Posterior cingulate gyrus (tissue), 11 donors: ENCODE measurements around the gene CFHR5.
"Not testable (repeated sequence)": the region's sequence is repeated elsewhere in the genome, so short reads cannot be mapped to it uniquely, and the experiment has no call there.

Experiments used
- DNase-seq, 10 donors: peaks; one replicate each; pipeline versions ENCODE4 v3.0.0 to v3.0.0-alpha.2; 2020 to 2021; ENCODE audit warnings: mixed read lengths in 3 of 10
- intact Hi-C: fragments of 100-400 bp; cut with DNase I; formaldehyde crosslinking; loops from one replicate; pipeline ENCODE4 v1.15.1; 2023

Gene CFHR5

DNA sequence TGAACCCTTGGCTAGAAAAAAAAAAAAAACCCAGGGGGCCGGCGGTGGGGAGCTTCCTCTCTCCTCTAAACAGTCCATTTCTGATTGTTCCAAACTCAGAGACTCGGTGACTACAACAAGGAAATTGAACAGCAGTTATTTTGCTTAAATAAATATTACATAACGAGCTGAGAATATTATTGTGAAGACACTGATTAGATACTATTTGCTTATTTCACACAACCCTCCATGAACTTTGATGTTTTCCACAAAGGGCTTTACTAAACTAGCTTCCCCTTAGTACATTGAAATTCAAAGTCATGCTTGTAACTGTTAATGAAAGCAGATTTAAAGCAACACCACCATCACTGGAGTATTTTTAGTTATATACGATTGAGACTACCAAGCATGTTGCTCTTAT is at the start of gene CFHR5:
Gene CFHR5, plus strand, starts transcription at position 279 of the 400 bp plus-strand sequence. Its CDS starts 109 bp downstream, at position 388.
- DNase-seq, result no peak
- intact Hi-C loops, result no loop called here

DNA sequence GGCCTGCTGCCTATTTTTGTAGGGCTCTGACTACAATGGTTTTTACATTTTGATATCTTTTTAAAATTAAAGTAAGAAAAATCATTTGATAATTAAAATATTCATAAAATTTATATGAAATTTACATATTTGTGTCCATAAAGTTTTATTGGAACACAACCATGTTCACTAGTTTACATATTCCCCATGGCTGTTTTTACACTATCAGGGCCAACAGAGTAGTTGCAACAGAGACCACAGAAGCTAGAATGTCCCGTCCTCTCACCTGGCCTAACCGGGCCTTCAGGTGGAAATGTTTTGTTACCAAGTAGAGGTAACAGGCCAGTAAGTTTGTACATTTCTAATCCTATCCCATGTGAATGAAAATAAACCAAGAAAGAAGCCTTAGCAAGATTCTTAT is 44.5 kb upstream of the CFHR5 start:
- DNase-seq, intact Hi-C loops: not testable (repeated sequence)

DNA sequence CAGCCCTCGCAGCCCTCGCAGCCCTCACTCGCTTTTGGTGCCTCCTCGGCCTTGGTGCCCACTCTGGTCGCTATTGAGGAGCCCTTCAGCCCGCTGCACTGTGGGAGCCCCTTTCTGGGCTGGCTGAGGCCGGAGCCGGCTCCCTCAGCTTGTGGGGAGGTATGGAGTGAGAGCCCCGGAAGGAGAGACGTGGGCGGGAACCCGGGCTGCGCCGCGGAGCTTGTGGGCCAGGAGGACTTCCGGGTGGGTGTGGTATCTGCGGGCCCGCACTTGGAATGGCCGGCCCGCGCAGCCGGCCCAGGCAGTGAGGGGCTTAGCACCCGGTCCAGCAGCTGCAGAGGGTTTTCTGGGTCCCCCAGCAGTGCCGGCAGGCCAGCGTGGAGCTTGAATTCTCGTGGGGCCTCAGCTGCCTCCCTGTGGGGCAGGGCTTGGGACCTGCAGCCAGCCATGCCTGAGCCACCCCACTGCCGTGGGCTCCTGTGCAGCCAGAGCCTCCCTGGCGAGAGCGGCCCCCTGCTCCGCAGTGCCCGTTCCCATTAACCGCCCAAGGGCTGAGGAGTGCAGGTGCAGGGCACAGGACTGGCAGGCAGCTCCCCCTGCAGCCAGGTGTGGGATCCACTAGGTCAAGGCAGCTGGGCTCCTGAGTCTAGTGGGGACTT is 43.7 kb upstream of the CFHR5 start:
- intact Hi-C loops, result no loop called here
- peak in 3 of 10 donors; percentile 54 to 81 (median 75) for DNase-seq

DNA sequence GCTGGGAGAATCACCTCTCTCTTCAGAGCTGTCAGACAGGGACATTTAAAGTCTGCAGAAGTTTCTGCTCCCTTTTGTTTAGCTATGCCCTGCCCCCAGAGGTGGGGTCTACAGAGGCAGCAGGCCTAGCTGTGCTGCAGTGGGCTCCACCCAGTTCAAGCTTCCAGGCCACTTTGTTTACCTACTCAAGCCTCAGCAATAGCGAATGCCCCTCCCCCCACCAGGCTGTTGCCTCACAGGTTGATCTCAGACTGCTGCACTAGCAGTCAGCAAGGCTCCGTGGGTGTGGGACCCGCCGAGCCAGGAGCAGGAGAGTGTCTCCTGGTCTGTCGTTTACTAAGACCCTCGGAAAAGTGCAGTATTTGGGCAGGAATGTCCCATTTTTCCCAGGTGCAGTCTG is 35.9 kb upstream of the CFHR5 start:
- peak in 1 of 10 donors; percentile 54 for DNase-seq
- intact Hi-C loops, result not testable (repeated sequence)

DNA sequence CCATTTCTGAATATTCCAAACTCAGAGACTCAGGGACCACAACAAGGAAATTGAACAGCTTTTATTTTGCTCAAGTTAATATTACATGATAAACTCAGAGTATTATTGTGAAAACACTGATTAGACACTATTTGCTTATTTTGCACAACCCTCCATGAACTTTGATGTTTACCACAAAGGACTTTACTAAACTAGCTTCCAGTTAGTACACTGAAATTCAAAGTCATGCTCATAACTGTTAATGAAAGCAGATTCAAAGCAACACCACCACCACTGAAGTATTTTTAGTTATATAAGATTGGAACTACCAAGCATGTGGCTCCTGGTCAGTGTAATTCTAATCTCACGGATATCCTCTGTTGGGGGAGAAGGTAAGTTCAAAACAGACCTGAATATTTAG is 33.8 kb upstream of the CFHR5 start, which contains the start of gene CFHR2:
Gene CFHR2, plus strand, starts transcription at position 171 of the 400 bp plus-strand sequence. Its CDS starts 143 bp downstream, at position 314.
- DNase-seq, intact Hi-C loops: not testable (repeated sequence)

DNA sequence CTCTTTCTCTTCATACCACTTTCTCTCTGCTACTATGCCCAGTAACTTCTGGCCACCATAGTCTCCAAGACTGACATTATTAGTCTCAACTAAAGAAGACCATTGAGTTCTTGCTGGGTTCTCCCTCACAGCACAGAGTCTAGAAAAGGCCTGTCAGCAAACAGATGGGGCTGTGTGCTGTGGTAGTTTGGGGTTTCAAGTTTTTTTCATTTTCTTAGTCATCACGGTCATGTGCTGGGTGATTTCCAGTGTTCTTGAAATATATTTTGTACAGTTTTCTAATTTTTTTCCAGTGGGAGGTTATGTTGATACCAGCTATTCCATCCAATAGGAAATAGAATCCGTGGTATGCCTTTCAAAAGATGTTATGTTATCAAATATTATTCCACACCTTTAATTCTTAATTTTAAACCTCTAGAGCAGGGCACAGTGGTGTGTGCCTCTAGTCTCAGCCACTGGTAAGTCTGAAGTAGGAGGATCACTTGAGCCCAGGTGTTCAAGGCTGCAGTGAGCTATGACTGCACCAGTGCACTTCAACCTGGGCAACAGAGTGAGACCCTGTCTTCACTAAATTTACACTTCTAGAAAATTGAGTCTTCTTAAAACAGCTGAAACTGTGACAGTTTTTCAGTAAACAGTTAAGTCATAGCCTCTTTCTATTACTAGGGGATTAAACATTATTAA is 25.5 kb upstream of the CFHR5 start:
- intact Hi-C loops, result no loop called here
- no peak for DNase-seq

DNA sequence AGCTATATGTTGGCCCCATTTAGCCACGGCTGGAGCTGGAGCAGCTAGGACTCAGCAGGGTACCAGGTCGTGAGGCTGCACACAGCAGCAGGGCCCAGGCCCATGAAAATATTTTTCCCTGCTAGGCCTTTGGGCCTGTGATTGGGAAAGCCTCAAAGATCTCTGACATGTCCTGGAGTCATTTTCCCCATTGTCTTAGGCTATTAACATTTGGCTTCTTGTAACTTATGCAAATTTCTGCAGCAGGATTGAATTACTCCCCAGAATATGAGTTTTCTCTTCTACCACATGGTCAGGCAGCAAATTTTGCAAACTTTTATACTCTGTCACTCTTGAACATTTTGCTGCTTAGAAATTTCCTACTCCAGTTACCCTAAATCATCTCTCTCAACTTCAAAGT is 22.6 kb upstream of the CFHR5 start:
- intact Hi-C loops, result no loop called here
- no peak for DNase-seq

DNA sequence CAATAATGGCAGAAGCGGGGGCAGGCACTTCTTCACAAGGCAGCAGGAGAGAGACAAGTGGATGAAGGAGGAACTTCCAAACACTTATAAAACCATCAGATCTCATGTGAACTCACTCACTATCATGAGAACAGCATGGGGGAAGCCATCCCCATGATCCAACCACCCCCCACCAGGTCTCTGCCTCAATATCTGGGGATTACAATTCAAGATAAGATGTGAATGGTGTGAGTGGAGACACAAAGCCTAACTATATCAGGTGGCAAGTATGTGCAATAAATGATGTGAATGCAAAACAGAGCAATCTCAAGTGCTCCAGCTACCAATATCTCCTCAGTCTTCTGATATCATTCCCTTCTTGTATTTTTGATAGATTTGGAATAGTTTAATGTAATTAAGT is 21.4 kb upstream of the CFHR5 start:
- intact Hi-C loops, result no loop called here
- DNase-seq, result no peak

DNA sequence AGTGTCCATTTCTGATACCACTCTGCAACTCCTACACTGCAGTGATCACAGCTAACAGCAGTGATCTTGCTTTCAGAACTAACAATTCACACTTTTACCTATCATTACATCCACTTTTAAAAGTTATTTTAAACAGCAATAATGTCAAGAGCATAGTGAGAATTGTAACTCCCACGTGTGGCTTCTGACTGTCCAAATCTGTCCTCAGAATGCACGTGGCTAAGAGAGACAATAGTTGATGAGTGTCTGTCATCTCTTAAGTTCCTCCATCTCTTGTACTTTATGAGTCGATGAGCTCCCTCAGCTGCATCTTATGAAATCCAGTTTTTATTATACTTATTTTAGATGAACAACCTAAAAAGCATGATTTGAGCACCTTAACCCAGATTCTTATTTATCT is 16.5 kb upstream of the CFHR5 start:
- intact Hi-C loops, result no loop called here
- DNase-seq, result no peak

DNA sequence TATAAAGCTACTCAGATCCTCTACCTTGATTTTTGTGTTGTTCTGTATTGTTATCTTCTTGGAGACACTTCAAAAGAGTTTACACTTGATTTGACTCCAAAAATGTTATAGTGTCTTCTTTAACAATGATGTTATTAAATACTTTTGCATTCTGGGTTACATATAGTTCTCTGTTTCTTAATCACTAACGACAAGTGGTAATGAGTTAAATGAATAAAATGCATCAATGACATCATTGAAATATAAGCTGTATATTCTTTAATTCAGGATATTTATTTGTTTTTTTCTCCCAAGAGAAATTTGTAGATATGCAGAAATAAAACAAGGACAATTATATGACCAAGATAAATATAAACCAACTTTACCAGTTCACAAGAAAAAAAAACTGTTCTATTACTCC is 7.2 kb upstream of the CFHR5 start:
- no peak for DNase-seq
- intact Hi-C loops, result no loop called here

DNA sequence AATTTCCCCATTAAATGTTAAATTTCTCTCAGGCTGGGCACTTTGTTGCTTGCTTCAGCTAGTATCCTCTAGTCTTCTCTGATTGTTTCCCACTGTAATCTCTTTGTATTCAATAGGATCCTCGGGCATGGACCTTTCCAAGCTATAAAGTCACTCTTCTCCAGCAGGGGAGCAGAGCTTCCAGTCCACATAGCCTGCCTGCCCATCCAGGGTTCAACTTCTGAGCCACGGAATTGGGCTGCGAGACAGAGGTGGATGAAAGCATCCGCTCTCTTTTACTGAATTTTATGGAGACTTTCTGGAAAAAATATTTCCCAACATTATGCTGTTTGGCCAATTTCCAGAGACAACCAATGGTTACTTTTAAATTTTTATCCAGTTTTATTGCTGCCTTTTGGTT is 1.1 kb upstream of the CFHR5 start:
- intact Hi-C loops, result no loop called here

DNA sequence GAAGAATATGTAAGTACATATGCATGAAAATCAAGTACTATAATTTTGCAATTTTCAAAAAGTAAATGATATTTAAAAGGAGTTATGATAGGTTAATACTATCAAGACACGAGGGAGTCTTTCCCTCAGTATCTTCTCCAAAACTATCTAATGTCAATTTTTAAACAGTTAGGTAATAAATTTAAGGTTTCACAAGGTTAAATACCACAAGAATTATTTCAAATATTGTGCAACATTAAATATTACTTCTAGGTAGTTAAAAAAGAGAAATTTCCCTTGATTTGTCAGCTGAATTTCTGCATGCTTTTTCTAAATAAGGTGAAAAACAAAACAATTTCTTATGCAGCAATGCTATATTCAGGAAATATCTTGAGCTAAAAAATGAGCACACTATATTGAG is 3.5 kb downstream of the CFHR5 start:
- intact Hi-C loops, result no loop called here

More for the DNA sequence above, 1.1 kb upstream of the CFHR5 start:
- no peak for DNase-seq

DNA sequence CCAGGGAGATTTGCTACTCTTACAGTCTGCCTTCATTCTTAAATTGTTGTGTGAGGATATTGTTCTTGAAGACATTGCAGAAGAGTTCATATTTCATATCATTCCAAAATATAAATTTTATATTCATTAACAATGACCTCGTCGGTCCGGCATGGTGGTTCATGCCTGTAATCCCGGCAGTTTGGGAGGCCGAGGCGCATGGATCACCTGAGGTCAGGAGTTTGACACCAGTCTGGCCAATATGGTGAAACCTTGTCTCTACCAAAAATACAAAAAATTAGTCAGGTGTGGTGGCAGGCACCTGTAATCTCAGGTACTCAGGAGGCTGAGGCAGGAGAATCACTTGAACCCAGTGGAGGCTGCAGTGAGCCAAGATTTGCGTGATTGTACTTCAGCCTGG is 4.9 kb downstream of the CFHR5 start:
- intact Hi-C loops, result not testable (repeated sequence)
- peak in 1 of 10 donors; percentile 52 for DNase-seq

More for the DNA sequence above, 3.5 kb downstream of the CFHR5 start:
- no peak for DNase-seq

DNA sequence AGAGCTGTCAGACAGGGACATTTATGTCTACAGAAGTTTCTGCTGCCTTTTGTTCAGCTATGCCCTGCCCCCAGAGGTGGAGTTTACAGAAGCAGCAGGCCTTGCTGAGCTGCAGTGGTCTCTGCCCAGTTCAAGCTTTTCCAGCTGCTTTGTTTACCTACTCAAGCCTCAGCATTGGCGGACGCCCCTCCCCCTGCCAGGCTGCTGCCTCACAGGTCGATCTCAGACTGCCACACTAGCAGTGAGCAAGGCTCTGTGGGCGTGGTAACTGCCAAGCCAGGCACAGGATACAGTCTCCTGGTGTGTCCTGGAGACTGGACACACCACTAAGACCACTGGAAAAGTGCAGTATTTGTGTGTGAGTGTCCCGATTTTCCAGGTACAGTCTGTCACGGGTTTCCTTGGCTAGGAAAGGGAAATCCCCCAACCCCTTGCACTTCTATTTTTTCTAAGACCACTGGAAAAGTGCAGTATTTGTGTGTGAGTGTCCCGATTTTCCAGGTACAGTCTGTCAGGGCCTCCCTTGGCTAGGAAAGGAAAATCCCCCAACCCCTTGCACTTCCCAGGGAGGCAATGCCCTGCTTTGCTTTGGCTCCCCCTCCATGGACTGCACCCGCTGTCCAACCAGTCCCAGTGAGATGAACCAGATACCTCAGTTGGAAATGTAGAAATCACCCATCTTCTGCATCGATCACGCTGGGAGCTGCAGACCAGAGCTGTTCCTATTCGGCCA is 14.7 kb downstream of the CFHR5 start:
- intact Hi-C loops, result not testable (repeated sequence)

DNA sequence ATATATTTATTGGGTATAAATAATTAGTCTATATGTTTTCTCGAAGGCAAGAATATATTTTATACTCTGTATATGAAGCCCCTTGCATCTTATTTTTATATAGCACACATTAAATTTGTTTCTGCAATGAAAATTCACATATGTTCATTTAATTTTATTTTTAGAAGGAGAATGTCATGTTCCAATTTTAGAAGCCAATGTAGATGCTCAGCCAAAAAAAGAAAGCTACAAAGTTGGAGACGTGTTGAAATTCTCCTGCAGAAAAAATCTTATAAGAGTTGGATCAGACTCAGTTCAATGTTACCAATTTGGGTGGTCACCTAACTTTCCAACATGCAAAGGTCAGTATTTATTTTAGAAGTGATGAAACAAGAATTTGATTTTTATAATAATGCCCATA is 16.6 kb downstream of the CFHR5 start:
- intact Hi-C loops, result no loop called here
- no peak for DNase-seq

More for the DNA sequence above, 14.7 kb downstream of the CFHR5 start:
- peak in 1 of 10 donors; percentile 27 for DNase-seq

DNA sequence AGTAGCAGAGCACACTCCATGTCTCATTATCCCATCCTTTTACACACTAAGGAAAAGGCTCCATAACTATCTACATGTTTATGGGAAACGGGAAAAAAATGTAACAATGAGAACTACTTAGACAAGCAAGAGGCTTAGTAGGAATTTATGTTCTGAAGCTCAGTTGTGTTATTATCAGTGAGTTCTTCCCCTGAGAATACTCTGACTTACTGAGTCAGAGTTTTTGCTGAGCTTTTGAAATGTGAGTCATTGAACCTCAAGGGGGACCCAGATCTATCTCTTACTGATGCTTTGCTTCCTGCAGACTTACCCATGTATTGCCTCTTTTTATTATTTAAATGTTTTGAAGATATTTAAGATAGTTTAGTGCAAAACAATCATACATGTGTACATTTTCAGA is 20.1 kb downstream of the CFHR5 start:
- DNase-seq, result no peak
- intact Hi-C loops, result no loop called here

DNA sequence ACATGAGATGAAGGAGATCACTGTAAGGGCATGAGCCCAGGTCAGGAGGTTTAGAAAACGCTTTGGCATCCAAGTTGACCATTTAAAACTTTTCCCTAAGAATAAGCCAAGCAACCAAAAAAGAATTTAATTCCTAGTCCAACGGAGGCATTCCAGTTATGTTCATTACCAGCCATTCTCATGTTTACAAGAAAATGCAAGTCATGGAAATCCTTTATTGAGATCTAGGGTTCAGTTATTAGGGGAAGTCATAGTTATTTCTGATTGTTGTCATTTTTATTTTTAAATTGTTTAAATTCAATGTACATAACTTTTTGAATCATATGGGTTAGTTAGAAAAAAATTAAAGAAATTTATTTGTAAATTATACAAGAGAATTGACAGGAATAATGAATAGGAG is 24.5 kb downstream of the CFHR5 start:
- no peak for DNase-seq
- intact Hi-C loops, result no loop called here

DNA sequence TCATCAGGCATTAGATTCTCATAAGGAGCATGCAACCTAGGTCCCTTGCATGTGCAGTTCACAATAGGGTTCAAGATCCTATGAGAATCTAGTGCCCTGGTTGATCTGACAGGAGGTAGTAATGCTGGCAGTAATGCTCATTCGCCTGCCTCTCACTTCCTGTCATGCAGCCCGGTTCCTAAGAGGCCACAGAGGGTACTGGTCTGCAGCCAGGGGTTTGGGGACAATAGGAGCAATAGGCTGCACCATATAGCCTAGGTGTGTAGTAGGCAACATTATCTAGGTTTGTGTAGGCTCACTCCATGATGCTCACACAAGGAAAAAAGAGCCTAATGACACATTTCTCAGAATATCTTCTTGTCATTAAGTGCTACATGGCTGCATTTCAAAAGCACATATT is 25.8 kb downstream of the CFHR5 start:
- intact Hi-C loops, result no loop called here
- DNase-seq, result peak in 1 of 10 donors; percentile 33

DNA sequence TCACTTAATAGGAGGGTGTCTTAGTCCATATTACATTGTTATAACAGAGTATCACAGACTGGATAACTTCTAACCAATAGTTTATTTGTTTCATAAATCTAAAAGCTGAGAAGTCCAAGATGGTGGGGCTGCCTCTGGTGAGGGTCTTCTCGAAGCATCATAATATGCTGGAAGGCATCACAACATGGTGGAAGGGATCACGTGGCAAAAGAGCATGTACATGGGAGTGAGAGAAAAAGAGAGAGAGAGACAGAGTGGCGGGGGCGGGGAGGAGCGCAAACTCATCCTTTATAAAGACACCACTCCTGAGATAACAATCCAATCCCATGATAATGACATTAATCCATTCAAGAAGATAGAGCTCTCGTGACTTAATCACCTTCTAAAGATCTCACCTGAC is 31.5 kb downstream of the CFHR5 start:
- intact Hi-C loops, result no loop called here
- DNase-seq, result no peak

DNA sequence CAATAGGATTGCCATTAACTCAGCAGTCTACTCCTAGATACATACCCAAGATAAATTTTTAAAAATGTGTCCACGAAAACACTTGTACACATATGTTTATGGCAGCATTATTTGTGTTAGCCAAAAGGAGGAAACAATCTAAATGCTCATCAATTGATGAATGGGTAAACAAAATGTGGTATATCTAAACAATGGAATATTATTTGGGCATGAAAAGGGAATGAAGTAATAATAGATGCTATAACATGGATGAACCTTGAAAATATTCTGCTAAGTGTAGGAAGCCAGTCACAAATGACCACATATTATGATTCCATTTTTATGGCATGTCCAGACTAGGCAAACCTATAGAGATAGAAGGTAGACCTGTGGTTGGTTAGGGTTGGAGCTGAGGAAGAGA is 34.3 kb downstream of the CFHR5 start:
- intact Hi-C loops, result no loop called here

DNA sequence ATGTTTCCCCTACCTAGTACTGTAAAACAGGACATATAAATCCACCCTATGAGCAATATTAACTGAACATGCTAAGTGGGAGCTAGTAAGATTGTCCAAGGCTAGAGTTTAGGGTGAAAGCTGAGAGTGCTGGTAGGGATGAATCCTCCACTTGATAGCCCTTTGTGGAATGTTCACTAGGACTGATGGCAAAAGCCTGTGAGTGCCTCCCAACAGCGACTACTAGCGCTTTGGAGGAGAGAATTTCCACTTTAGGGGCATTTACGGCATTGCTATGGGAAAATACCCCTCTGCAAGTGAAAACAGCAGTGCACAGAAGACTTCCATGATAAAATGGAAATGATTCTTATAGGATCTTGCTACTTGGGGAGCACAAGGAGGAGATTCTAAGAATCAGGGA is 35.9 kb downstream of the CFHR5 start:
- no peak for DNase-seq
- intact Hi-C loops, result no loop called here

More for the DNA sequence above, 34.3 kb downstream of the CFHR5 start:
- DNase-seq, result no peak
